GM23338 (cell line): Measurements from ENCODE around the gene AP5M1. TPM values are rescaled to one million over a fixed set of nuclear protein-coding genes. Genes with fewer than 3 reads are reported as not detected.

Experiments
- ATAC-seq: fragments of 200-7000 bp; cut with Tn5 transposase; 3 replicates; pipeline ENCODE4 v1.9.1; 2020
- DNase-seq: peaks from one replicate; pipeline ENCODE4 v3.0.0-alpha.2; 2015; ENCODE audit warnings: low spot score
- H2AFZ ChIP-seq: fragments of 200-600 bp; sonication (generic); 2 replicates; pipeline ENCODE4 v1.8.0; 2016; ENCODE audit warnings: antibody characterized with exemption, mild to moderate bottlenecking, moderate library complexity
- H3F3A ChIP-seq: fragments of 200-600 bp; sonication (generic); replicated peaks from 2 replicates; pipeline ENCODE4 v1.8.0; 2017; ENCODE audit warnings: antibody characterized with exemption, mixed run types, low read depth
- H3K27ac ChIP-seq: fragments of 200-600 bp; sonication (generic); 2 replicates; pipeline ENCODE4 v1.6.1; 2016; ENCODE audit warnings: low read depth
- H3K27me3 ChIP-seq: fragments of 200-600 bp; sonication (generic); 2 replicates; pipeline ENCODE4 v1.8.0; 2016; ENCODE audit warnings: mild to moderate bottlenecking, mixed run types, moderate library complexity; ENCODE audit not compliant: insufficient read depth
- H3K36me3 ChIP-seq: fragments of 200-600 bp; sonication (generic); 2 replicates; pipeline ENCODE4 v1.8.0; 2016; ENCODE audit warnings: mild to moderate bottlenecking; ENCODE audit not compliant: insufficient read depth
- H3K4me1 ChIP-seq: fragments of 200-600 bp; sonication (generic); 2 replicates; pipeline ENCODE4 v1.8.0; 2016; ENCODE audit warnings: mild to moderate bottlenecking, moderate library complexity; ENCODE audit not compliant: insufficient read depth
- H3K4me2 ChIP-seq: fragments of 200-600 bp; sonication (generic); 2 replicates; pipeline ENCODE4 v1.7.1; 2017; ENCODE audit warnings: mixed run types
- H3K4me3 ChIP-seq: fragments of 200-600 bp; sonication (generic); 2 replicates; pipeline ENCODE4 v1.6.1; 2016; ENCODE audit warnings: mixed run types
- H3K79me2 ChIP-seq: fragments of 200-600 bp; sonication (generic); replicated peaks from 2 replicates; pipeline ENCODE4 v1.8.0; 2017; ENCODE audit warnings: mild to moderate bottlenecking; ENCODE audit not compliant: insufficient read depth
- H3K9me2 ChIP-seq: fragments of 200-600 bp; sonication (generic); 2 replicates; pipeline ENCODE4 v1.8.0; 2017; ENCODE audit not compliant: insufficient read depth
- H4K20me1 ChIP-seq: fragments of 200-600 bp; sonication (generic); replicated peaks from 2 replicates; pipeline ENCODE4 v1.8.0; 2017; ENCODE audit warnings: mild to moderate bottlenecking; ENCODE audit not compliant: insufficient read depth
- H3K27ac Mint-ChIP-seq: 2 replicates; pipeline ENCODE4 v1.8.0; 2020; ENCODE audit warnings: inconsistent platforms, mild to moderate bottlenecking, moderate library complexity, mixed read lengths
- H3K27me3 Mint-ChIP-seq: 3 replicates; pipeline ENCODE4 v1.8.0; 2022; ENCODE audit warnings: low read depth, mild to moderate bottlenecking, moderate library complexity, mixed read lengths, inconsistent platforms; ENCODE audit not compliant: insufficient read depth, poor library complexity
- H3K36me3 Mint-ChIP-seq: 3 replicates; pipeline ENCODE4 v1.8.0; 2021; ENCODE audit warnings: low read depth, mild to moderate bottlenecking, inconsistent platforms, moderate library complexity, mixed read lengths
- H3K4me1 Mint-ChIP-seq: 3 replicates; pipeline ENCODE4 v1.8.0; 2020; ENCODE audit warnings: mild to moderate bottlenecking, inconsistent platforms, mixed read lengths
- H3K4me3 Mint-ChIP-seq: 3 replicates; pipeline ENCODE4 v1.8.0; 2021; ENCODE audit warnings: moderate library complexity, mild to moderate bottlenecking, inconsistent platforms, mixed read lengths
- H3K9me3 Mint-ChIP-seq: 3 replicates; pipeline ENCODE4 v1.8.0; 2020; ENCODE audit warnings: moderate library complexity, mild to moderate bottlenecking, inconsistent platforms, mixed read lengths
- CREB1 ChIP-seq: fragments of 250-450 bp; sonication (Bioruptor Pico); IDR thresholded peaks from 2 replicates; pipeline ENCODE4 v1.5.0; 2020; ENCODE audit warnings: low read depth, mild to moderate bottlenecking, moderate library complexity
- CTCF ChIP-seq, 2 experiments: fragments of 200-600 bp in 1 of 2; sonication (generic) in 1 of 2; conservative IDR thresholded peaks; 2 replicates each; pipeline versions ENCODE4 v1.5.1 to v1.6.1; 2016 to 2017; ENCODE audit warnings: antibody characterized with exemption in 2 of 2, low read depth in 2 of 2, mild to moderate bottlenecking in 2 of 2, moderate library complexity in 1 of 2
- ETS1 ChIP-seq: IDR thresholded peaks from 2 replicates; pipeline ENCODE4 v1.6.1; 2016; ENCODE audit warnings: antibody characterized with exemption
- EZH2 ChIP-seq: fragments of 200-600 bp; sonication (generic); IDR thresholded peaks from one replicate; pipeline ENCODE4 v1.8.0; 2017; ENCODE audit warnings: antibody characterized with exemption, mild to moderate bottlenecking, low read depth; ENCODE audit not compliant: unreplicated experiment
- EZH2phosphoT487 ChIP-seq: fragments of 200-600 bp; sonication (generic); IDR thresholded peaks from one replicate; pipeline ENCODE4 v1.8.1; 2018; ENCODE audit warnings: antibody characterized with exemption; ENCODE audit not compliant: unreplicated experiment
- JUNB ChIP-seq: IDR thresholded peaks from one replicate; pipeline ENCODE4 v1.6.1; 2016; ENCODE audit warnings: antibody characterized with exemption; ENCODE audit not compliant: unreplicated experiment
- NANOG ChIP-seq: IDR thresholded peaks from 2 replicates; pipeline ENCODE4 v1.6.1; 2016; ENCODE audit warnings: antibody characterized with exemption, borderline replicate concordance
- POLR2AphosphoS5 ChIP-seq: IDR thresholded peaks from 2 replicates; pipeline ENCODE4 v1.6.1; 2016; ENCODE audit warnings: antibody characterized with exemption, low read depth
- REST ChIP-seq: IDR thresholded peaks from one replicate; pipeline ENCODE4 v1.6.1; 2018; ENCODE audit warnings: antibody characterized with exemption; ENCODE audit not compliant: unreplicated experiment
- STAT1 ChIP-seq: IDR thresholded peaks from one replicate; pipeline ENCODE4 v1.6.1; 2016; ENCODE audit warnings: antibody characterized with exemption; ENCODE audit not compliant: unreplicated experiment
- ZNF114 ChIP-seq: fragments of 250-450 bp; sonication (Bioruptor Pico); IDR thresholded peaks from 2 replicates; pipeline ENCODE4 v1.5.0; 2020; ENCODE audit warnings: mild to moderate bottlenecking, moderate library complexity
- ZNF331 ChIP-seq: fragments of 250-450 bp; sonication (Bioruptor Pico); IDR thresholded peaks from 2 replicates; pipeline ENCODE4 v1.5.0; 2020; ENCODE audit warnings: low read depth, mild to moderate bottlenecking, moderate library complexity
- ZNF462 ChIP-seq: fragments of 250-450 bp; sonication (Bioruptor Pico); IDR thresholded peaks from 2 replicates; pipeline ENCODE4 v1.5.0; 2020; ENCODE audit warnings: mild to moderate bottlenecking, moderate library complexity
- polyA plus RNA-seq: library from polyadenylated mRNA; unstranded; fragments of >200 nt; fragmentation: Nextera tagmentation; extraction: Ambion mirVana; gene quantifications from 2 replicates; pipeline ENCODE4 v1.2.1, GENCODE V29; 2016
- total RNA-seq: library from RNA; depleted of rRNA; stranded (reverse); fragments of >200 nt; shearing (Covaris generic); gene quantifications from 2 replicates; pipeline ENCODE4 v1.2.3, GENCODE V29; 2014

AP5M1 gene
- total and polyA plus RNA-seq, 2 experiments from 2014 or later = 27.2 to 43.7 TPM

- H3F3A ChIP-seq = no peaks in the 10 kb centered on the region
- H3K4me2 ChIP-seq = no peak overlapping the region
- H3K4me1 ChIP-seq = peaks cover 5% of the 10 kb centered on the region; the same call in 1 of the 2 replicates
- Mint-ChIP-seq H3K27ac (peak overlapping the region; percentile 61), H3K4me3 (no peak overlapping the region), H3K36me3 (peaks cover 16% of the 10 kb centered on the region; the same call in 2 of the 3 replicates), H3K9me3 (no peaks in the 10 kb centered on the region), H3K4me1 (peaks cover 16% of the 10 kb centered on the region), H3K27me3 (no peaks in the 10 kb centered on the region)
- no peak overlapping the region for H3K27ac ChIP-seq
- no peaks in the 10 kb centered on the region for H3K27me3 ChIP-seq
- no peaks in the 10 kb centered on the region for H3K9me2 ChIP-seq
- ATAC-seq (peak; percentile 53), DNase-seq (no peak)
- H4K20me1 ChIP-seq = peaks cover 18% of the 10 kb centered on the region; the same call in 1 of the 2 replicates
- no peak overlapping the region for H2AFZ ChIP-seq
- peaks cover 100% of the 10 kb centered on the region for H3K79me2 ChIP-seq
- H3K4me3 ChIP-seq = no peak overlapping the region
- TF ChIP-seq CTCF (conservative IDR thresholded peaks at IDR 0.05; ENCODE audit: low read depth in 2 of 2) = no peak
- no peak for TF ChIP-seq ZNF114 (CRISPR knock-in tag)
- no peak for TF ChIP-seq STAT1
- no peak for TF ChIP-seq ZNF331
- TF ChIP-seq REST = no peak
- TF ChIP-seq JUNB = no peak
- TF ChIP-seq NANOG = no peak
- no peak for TF ChIP-seq ZNF462 (CRISPR knock-in tag)
- TF ChIP-seq CREB1 (CRISPR knock-in tag) = no peak
- no peak for TF ChIP-seq POLR2AphosphoS5
- TF ChIP-seq ETS1 = no peak
- no peak for TF ChIP-seq EZH2
- no peak for TF ChIP-seq EZH2phosphoT487
- H3K36me3 ChIP-seq = no peaks in the 10 kb centered on the region
These were observed 9.1 kb upstream of the AP5M1 start for GRCh38 chr14:57259672-57260071.
